HG03520 (cell line): Measurements from ENCODE around the gene MTO1.
"Not testable (repeated sequence)": the region's sequence is repeated elsewhere in the genome, so short reads cannot be mapped to it uniquely, and the experiment has no call there.

Experiments used
- ATAC-seq: cut with Tn5 transposase; IDR thresholded peaks from one replicate; pipeline ENCODE4 v1.9.1; 2021; ENCODE audit warnings: mild to moderate bottlenecking, moderate library complexity; ENCODE audit not compliant: unreplicated experiment

MTO1 gene

DNA sequence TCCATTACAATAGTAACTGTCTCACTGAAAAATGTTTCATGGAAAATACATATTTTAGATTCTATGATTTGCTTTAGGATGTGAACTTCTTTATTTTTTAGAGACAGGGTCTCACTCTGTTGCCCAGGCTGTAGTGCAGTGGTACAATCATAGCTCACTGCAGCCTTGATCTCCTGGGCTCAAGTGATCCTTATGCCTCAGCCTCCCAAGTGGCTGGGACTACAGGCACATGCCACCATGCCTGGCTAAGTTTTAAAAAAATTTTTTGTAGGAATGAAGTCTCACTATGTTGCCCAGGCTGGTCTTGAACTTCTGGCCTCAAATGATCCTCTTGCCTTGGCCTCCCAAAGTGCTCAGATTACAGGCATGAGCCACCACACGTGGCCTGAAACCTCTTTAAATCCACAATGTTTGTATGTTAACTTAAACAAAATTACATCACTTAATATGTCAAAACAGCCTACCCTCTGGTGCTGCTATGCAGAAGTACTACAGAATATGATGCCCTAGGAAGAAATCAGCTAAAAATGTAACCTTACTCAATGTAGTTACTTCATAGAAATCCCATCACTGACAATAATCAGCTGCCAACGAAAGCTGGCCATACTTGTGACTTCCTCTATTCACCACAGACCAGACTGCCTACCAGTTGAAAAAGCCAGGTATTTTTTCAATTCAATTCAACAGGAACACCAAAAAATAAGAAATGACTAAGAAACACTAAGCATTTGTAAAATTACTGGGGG, 41.7 kb downstream of the MTO1 start:
- ATAC-seq = no peak

DNA sequence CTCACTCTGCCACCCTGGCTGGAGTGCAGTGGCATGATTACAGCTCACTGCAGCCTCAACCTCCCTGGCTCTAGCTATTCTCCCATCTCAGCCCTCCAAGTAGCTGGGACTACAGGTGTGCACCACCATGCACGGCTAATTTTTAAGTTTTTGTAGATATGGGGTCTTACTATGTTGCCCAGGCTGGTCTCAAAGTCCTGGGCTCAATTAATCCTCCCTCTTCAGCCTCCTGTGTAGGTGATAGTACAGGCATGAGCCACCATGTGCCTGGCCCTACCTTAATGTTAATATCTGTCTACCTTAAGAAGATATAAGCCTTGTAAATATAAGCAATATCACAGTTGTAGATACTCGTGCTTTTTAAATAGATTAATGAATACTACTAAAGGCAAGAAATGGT, 42.6 kb downstream of the MTO1 start:
- no peak for ATAC-seq

DNA sequence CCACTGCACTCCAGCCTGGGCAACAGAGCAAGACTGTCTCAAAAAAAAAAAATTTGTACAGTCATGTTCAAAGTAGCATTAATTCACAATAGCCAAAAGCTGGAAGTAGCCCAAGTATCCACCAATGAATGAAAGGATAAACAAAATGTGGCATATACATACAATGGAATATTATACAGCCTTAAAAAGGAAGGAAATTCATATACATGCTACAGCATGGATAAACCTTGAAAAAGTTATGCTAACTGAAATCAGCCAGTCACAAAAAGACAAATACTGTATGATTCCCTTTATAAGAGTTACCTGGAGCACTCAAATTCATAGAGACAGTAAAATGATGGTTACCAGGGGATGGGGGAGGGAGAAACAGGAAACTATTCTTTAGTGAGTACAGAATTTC, 43.6 kb downstream of the MTO1 start:
- ATAC-seq = no peak

DNA sequence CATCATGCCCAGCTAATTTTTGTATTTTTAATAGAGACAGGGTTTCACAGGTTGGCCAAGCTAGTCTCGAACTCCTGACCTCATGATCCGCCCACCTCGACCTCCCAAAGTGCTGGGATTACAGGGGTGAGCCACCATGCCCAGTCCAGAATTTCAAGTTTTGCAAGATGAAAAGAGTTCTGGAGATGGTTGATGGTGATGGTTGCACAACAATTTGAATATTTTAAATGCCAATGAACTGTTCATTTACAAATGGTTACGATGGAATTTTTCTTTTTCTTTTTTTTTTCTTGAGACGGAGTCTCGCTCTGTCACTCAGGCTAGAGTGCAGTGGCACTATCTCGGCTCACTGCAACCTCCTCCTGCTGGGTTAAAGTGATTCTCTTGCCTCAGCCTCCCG, 44.2 kb downstream of the MTO1 start:
- not testable (repeated sequence) for ATAC-seq

DNA sequence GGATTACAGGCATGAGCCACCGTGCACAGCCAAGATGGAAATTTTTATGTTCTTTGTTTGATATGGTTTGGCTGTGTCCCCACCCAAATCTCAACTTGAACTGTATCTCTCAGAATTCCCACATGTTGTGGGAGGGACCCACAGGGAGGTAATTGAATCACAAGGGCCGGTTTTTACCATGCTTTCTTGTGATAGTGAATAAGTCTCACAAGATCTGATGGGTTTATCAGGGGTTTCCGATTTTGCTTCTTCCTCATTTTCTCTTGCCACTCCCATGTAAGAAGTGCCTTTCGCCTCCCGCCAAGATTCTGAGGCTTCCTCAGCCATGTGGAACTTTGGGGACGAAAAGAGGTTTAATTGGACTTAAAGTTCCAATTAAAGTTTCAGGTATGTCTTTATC, 44.7 kb downstream of the MTO1 start:
- no peak for ATAC-seq

DNA sequence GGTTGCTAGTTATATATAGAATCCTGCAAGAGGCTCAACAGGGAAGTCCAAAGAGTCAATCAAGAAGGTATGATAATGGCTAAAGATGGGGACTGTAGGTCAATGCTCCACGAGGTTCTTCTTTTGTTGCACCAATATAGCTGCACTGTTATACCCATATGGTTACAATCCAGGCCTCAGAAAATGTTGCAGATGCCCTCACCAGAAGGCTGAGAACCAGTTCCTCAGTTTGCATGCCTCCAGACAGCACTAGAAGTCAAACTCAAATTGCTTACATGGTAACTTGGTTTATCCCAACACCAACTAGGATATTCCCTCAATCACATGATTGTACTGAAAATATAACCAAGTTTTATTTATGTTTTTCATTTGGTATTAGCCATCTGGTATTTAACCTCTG, 47.2 kb downstream of the MTO1 start:
- no peak for ATAC-seq

DNA sequence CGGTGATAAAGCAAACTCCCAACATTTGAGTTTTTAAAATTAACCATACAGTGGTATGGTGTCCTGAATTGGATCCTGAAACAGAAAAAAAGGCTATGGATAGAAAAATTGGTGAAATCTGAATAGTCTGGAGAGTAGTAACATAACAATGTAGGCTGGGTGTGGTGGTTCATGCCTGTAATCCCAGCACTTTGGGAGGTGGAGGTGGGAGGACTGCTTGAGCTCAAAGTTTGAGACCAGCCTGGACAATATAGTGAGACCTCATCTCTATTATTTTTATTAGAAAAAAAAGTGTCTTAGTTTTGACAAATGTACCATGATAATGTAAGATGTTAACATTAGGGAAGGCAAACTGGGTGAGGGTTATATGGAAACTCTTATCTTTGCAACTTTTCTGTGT, 48.3 kb downstream of the MTO1 start:
- no peak for ATAC-seq

DNA sequence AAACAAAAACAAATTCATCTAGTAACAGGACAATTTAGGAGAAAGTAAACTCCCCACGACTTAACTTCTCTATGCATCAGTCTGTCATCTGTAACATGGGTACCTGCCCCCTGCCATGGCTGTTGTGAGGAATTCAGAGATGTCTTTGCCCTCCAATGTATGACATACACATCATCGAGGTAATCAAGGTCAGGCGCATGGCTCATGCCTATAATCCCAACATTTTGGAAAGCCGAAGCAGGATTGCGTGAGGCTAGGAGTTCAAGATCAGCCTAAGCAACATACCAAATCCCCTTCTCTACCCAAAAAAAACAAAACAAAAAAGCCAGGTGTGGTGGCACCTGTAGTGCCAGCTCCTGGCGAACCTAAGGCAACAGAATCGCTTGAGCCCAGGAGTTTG, 50.3 kb downstream of the MTO1 start:
- ATAC-seq = no peak

DNA sequence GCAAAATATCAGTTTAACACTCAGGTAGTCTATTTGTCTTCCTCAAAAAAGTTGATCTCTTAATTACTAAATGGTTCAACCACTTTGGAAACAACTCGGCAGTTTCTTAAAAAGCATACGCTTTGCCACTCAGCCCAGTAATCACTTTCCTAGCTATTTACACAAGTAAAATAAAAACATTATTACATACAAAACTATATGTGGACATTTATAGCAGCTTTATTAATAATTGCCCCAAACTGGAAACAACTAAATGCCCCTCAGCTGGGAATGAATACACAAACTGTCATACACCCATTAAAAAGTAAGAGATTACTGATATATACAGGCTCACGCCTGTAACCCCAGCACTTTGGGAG, 51.9 kb downstream of the MTO1 start:
- no peak for ATAC-seq

DNA sequence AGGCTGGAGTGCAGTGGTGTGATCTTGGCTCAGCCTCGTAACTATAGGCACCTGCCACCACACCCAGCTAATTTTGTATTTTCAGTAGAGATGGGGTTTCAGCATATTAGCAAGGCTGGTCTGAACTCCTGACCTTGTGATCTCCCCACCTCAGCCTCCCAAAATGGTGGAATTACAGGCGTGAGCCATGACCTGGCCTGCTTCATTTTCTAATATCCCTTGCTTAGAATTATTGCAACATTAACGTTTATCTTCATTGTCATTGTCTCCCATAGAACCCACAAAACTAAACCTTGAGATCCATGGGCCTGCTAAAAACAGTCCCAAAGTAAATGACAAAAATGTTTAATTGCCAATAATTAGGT, 53.2 kb downstream of the MTO1 start:
- ATAC-seq = no peak

DNA sequence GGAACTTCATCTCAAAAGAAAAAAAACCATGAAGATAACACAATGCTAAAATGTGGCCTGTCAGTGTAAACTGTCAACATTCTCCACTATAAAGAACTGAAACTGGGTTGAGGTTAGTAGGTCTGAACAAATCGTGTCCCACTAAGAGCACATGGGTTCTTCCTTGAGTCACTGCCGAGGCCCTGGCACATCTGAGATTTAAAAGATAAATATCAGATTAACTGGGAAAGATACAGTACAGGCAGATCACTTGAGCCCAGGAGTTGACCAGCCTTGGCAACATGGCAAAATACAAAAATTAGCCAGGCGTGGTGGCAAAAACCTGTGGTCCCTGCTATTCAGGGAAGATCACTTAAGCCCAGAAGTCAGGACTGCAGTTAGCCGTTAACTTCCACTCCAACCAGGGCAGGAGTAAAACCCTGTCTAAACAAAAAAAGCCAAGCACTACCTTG, 53.7 kb downstream of the MTO1 start:
- ATAC-seq = peak; percentile 40

DNA sequence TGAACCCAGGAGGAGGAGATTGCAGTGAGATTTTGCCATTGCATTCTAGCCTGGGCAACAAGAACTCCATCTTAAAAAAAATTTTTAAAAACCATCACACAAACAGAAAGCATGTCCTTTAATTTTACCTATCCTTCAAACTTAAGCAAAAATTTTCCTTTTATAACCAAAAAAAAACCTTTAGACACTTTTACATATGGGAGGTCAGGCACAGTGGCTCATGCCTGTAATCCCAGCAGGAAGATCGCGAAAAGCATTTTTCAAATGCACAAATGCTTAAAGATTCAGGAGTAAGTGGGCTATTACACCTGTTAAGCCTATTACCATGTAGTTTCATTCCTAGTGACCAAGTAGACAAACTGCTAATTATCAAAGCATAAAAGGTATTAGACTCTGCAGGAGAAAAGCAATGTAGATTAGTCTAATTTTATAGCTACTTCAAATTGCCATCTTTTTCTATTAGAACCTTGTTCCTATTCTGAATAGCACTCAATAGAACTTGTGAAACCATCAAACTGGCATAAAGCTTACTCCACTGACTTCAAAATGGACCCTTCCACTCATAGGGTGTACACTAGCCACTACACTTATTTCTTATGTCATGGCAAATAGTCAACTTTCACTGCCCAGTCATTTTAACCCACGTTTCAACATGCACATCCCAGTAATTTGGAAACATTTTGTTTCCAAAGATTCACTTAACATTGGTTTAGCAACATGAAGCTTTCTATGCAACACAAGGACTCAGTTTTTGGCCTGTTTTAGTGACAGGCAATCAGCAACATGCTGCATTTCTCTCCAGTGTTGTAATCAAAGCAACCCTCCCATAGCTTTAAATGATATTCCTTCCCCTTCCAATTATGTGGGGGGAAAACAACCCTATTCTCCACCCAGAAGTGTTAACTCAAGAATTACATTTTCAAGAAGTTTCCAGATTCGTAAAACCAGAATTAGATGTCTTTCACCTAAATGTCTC, 55.3 kb downstream of the MTO1 start:
- ATAC-seq = no peak

DNA sequence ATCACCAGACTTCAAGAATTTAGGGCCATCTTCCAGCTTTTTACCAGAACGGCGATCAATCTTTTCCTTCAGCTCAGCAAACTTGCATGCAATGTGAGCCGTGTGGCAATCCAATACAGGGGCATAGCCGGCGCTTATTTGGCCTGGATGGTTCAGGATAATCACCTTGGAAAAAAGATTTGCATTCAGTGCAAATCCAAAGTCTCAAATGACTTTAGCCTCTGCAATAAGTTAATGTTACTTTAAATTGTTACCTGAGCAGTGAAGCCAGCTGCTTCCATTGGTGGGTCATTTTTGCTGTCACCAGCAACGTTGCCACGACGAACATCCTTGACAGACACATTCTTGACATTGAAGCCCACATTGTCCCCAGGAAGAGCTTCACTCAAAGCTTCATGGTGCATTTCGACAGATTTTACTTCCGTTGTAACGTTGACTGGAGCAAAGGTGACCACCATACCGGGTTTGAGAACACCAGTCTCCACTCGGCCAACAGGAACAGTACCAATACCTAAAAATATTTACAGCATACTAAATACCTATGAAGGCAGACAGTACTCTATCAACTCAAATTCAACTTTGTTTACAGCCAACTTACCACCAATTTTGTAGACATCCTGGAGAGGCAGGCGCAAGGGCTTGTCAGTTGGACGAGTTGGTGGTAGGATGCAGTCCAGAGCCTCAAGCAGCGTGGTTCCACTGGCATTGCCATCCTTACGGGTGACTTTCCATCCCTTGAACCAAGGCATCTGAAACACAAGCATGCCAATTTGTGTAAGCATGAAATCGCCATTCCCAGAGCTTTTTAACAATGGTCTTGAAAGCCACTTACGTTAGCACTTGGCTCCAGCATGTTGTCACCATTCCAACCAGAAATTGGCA, 56.8 kb downstream of the MTO1 start:
- ATAC-seq = not testable (repeated sequence)

DNA sequence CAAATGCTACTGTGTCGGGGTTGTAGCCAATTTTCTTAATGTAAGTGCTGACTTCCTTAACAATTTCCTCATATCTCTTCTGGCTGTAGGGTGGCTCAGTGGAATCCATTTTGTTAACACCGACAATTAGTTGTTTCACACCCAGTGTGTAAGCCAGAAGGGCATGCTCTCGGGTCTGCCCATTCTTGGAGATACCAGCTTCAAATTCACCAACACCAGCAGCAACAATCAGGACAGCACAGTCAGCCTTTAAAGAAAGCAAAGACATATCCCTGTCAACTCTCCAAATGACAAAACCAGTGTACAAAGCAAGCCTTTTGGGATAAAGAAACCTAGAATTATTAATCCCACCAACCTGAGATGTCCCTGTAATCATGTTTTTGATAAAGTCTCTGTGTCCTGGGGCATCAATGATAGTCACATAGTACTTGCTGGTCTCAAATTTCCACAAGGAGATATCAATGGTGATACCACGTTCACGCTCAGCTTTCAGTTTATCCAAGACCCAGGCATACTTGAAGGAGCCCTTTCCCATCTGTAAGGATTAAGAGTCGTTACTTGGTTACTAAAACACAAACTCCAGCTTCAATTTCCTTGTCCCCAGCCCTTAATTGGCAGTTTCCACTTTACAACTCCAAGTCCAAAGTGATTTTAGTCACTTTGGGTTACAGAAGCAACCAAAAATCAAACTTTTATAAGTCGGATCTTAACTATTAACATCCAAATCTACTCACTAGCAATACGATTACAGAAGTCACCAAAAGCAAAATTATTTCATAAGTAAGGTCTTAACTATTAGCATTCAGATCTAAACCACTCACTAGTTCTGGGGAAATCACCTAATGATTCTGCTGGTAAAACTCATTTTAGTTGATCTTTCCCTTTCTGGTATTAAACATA, 57.7 kb downstream of the MTO1 start:
- not testable (repeated sequence) for ATAC-seq

DNA sequence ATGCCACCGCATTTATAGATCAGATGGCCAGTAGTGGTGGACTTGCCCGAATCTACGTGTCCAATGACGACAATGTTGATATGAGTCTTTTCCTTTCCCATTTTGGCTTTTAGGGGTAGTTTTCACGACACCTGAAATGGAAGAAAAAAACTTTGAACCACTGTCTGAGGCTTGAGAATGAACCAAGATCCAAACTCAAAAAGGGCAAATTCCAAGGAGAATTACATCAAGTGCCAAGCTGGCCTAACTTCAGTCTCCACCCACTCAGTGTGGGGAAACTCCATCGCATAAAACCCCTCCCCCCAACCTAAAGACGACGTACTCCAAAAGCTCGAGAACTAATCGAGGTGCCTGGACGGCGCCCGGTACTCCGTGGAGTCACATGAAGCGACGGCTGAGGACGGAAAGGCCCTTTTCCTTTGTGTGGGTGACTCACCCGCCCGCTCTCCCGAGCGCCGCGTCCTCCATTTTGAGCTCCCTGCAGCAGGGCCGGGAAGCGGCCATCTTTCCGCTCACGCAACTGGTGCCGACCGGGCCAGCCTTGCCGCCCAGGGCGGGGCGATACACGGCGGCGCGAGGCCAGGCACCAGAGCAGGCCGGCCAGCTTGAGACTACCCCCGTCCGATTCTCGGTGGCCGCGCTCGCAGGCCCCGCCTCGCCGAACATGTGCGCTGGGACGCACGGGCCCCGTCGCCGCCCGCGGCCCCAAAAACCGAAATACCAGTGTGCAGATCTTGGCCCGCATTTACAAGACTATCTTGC, 58.6 kb downstream of the MTO1 start:
- no peak for ATAC-seq

DNA sequence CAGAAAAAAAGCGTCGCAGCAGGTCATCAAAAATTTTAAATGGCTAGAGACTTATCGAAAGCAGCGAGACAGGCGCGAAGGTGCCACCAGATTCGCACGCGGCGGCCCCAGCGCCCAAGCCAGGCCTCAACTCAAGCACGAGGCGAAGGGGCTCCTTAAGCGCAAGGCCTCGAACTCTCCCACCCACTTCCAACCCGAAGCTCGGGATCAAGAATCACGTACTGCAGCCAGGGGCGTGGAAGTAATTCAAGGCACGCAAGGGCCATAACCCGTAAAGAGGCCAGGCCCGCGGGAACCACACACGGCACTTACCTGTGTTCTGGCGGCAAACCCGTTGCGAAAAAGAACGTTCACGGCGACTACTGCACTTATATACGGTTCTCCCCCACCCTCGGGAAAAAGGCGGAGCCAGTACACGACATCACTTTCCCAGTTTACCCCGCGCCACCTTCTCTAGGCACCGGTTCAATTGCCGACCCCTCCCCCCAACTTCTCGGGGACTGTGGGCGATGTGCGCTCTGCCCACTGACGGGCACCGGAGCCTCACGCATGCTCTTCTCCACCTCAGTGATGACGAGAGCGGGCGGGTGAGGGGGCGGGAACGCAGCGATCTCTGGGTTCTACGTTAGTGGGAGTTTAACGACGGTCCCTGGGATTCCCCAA, 59.3 kb downstream of the MTO1 start, which contains the start of gene EEF1A1:
Gene EEF1A1, minus strand, starts transcription at position 345 of the 663 bp plus-strand sequence. CDS start 1,006 bp downstream, outside the sequence.
- peak; percentile 55 for ATAC-seq

DNA sequence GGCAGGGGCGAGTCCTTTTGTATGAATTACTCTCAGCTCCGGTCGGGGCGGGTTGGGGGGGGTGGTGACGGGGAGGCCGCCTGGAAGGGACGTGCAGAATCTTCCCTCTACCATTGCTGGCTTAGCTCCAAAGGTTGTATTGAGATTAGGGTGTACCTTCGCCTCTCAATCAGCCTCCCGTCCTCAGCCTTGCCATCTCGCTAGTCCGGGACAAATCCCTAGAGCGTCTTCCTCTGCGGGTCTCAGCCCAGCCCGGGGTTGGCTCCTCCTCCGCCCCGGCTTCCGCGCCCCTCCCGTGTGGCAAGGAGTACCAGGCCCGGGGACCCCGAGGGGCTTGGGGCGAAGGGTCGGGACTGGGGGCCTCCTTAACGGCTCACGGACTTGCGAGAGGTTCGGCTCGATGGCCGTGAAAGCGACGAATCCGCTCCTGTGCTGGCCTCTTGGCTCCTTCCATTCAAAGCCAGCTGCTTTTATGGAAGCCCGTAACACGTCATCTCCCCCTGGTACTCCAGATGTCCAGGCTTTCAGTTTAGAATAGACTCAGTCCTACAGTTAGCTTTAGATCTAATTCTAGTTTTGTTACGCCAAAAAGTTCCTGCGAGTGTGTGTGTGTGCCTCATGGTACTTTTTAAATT, 59.9 kb downstream of the MTO1 start:
- peak; percentile 22 for ATAC-seq

DNA sequence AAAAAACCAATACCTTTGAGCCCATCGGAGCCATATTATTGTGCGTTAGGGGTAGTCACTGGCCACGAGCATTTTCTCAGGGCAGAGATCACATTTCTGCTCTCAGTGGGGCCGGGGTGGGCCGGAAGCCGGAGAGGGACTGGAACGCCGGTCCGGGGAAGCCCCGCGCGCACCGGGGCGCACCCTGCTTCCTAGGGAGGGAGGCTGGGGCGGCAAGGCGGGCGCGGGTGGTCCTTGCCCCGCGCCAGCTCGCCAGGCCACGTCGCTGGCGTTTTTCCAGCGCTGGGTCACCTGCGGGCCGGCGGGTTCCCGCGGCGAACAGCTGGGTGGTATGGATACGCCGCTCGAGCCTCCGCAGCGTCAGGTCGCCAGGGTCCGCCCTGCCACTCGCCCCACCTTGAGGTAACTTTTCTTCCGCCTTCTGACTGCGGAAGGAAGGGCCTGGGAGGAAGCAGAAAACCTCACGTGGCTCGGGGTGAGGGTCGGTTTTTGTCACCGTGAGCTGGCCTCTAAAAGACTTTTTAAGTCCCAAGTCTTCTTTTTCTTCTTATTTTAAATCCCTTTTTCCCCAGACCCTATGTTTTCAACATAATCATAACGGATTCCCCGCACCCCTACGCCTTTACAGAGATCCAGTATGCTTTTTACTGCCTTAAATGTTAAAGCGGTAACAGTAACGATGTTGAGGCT, 62.0 kb downstream of the MTO1 start:
- ATAC-seq = peak; percentile 41
